ENCODE data around the gene ULK4.

DNA sequence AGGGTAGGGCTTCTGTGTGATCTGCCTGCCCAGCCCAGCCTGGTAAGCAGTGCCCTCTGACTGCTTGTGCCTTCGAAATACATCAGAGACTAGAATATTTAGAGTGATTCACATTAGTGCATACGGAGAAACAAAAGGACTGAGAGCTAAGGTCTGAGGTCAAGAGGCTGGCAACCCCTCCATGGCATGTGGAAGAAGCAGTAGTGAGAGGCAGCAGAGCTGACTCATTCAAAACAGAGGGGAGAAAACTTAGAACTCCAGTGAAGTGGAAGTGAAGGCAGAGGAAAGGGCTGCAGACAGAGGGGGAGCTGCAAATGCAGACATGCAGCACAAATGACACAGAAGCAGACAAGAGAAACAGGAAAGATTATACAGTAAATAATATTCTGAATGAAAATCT, 61.6 kb downstream of the ULK4 start:
- TF ChIP-seq TCF7L2 (IDR thresholded peaks at IDR 0.05; ENCODE audit: borderline replicate concordance, low read depth, low read length) (no peak), BCL6B (tag by site-specific recombination; IDR thresholded peaks at IDR 0.05) (no peak), ZNF404 (tag by site-specific recombination; IDR thresholded peaks at IDR 0.05) (no peak), ZNF692 (tag by site-specific recombination; IDR thresholded peaks at IDR 0.05) (no peak), ZNF184 (tag by site-specific recombination; IDR thresholded peaks at IDR 0.05) (no peak), ZBTB7A (tag by site-specific recombination; IDR thresholded peaks at IDR 0.05; ENCODE audit: low read depth) (no peak), ZNF292 (tag by site-specific recombination; IDR thresholded peaks at IDR 0.05; ENCODE audit: borderline replicate concordance, low read depth) (no peak), ZNF24 (tag by site-specific recombination; IDR thresholded peaks at IDR 0.05) (no peak), ZNF366 (tag by site-specific recombination; conservative IDR thresholded peaks at IDR 0.05) (no peak), REST (tag by site-specific recombination; IDR thresholded peaks at IDR 0.05) (no peak)
- TF ChIP-seq, protein P1, sequence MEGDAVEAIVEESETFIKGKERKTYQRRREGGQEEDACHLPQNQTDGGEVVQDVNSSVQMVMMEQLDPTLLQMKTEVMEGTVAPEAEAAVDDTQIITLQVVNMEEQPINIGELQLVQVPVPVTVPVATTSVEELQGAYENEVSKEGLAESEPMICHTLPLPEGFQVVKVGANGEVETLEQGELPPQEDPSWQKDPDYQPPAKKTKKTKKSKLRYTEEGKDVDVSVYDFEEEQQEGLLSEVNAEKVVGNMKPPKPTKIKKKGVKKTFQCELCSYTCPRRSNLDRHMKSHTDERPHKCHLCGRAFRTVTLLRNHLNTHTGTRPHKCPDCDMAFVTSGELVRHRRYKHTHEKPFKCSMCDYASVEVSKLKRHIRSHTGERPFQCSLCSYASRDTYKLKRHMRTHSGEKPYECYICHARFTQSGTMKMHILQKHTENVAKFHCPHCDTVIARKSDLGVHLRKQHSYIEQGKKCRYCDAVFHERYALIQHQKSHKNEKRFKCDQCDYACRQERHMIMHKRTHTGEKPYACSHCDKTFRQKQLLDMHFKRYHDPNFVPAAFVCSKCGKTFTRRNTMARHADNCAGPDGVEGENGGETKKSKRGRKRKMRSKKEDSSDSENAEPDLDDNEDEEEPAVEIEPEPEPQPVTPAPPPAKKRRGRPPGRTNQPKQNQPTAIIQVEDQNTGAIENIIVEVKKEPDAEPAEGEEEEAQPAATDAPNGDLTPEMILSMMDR (tag by site-specific recombination; IDR thresholded peaks at IDR 0.05), result no peak
